ENCODE measurements around the gene VIPR2.
"Not testable (repeated sequence)": the region's sequence is repeated elsewhere in the genome, so short reads cannot be mapped to it uniquely, and the experiment has no call there.

Gene VIPR2

GRCh38 chr7:159163703-159164301 is 19.1 kb upstream of the VIPR2 start:
- H3K27ac Mint-ChIP-seq; H3K4me1 Mint-ChIP-seq; H3K9me3 Mint-ChIP-seq; H3K4me3 Mint-ChIP-seq; H3K36me3 Mint-ChIP-seq; DNase-seq (ENCODE audit: low spot score in 2 of 2); ATAC-seq: not testable (repeated sequence)

GRCh38 chr7:159162050-159162626 is 17.5 kb upstream of the VIPR2 start:
- H3K9me3 Mint-ChIP-seq; H3K4me3 Mint-ChIP-seq; ATAC-seq; H3K27ac Mint-ChIP-seq; DNase-seq (ENCODE audit: low spot score in 2 of 2); H3K36me3 Mint-ChIP-seq; H3K4me1 Mint-ChIP-seq: not testable (repeated sequence)

GRCh38 chr7:159160450-159160849 is 15.8 kb upstream of the VIPR2 start:
- Mint-ChIP-seq H3K9me3 (no peaks in the 10 kb centered on the region), H3K36me3 (no peaks in the 10 kb centered on the region), H3K4me3 (no peak overlapping the region), H3K4me1 (peaks cover 6% of the 10 kb centered on the region), H3K27ac (no peak overlapping the region)
- no peak for ATAC-seq
- no peak for DNase-seq (ENCODE audit: low spot score in 2 of 2)

- peaks cover 6% of the 10 kb centered on the region for H3K4me1 Mint-ChIP-seq
- no peaks in the 10 kb centered on the region for H3K36me3 Mint-ChIP-seq
- H3K9me3 Mint-ChIP-seq: no peaks in the 10 kb centered on the region
- ATAC-seq (no peak), DNase-seq (ENCODE audit: low spot score in 2 of 2) (no peak)
- H3K4me3 Mint-ChIP-seq: no peak overlapping the region
- no peak overlapping the region for H3K27ac Mint-ChIP-seq
Measured at GRCh38 chr7:159159731-159160130, 15.1 kb upstream of the VIPR2 start.

- DNase-seq (ENCODE audit: low spot score in 2 of 2): no peak
- no peak for ATAC-seq
- peak overlapping the region; percentile 45 for H3K27ac Mint-ChIP-seq
- H3K36me3 Mint-ChIP-seq: no peaks in the 10 kb centered on the region
- H3K9me3 Mint-ChIP-seq: no peaks in the 10 kb centered on the region
- H3K4me1 Mint-ChIP-seq: peaks cover 6% of the 10 kb centered on the region
- no peak overlapping the region for H3K4me3 Mint-ChIP-seq
Measured at GRCh38 chr7:159158888-159159405, 14.3 kb upstream of the VIPR2 start.

- Mint-ChIP-seq H3K27ac (peak overlapping the region; percentile 45), H3K4me1 (peaks cover 6% of the 10 kb centered on the region), H3K36me3 (no peaks in the 10 kb centered on the region), H3K4me3 (no peak overlapping the region), H3K9me3 (no peaks in the 10 kb centered on the region)
- ATAC-seq (no peak), DNase-seq (ENCODE audit: low spot score in 2 of 2) (no peak)
Measured at GRCh38 chr7:159158125-159158887, 13.6 kb upstream of the VIPR2 start.

- Mint-ChIP-seq H3K27ac (no peak overlapping the region), H3K36me3 (no peaks in the 10 kb centered on the region), H3K9me3 (no peaks in the 10 kb centered on the region), H3K4me1 (peaks cover 6% of the 10 kb centered on the region), H3K4me3 (no peak overlapping the region)
- no peak for DNase-seq (ENCODE audit: low spot score in 2 of 2)
- no peak for ATAC-seq
Measured at GRCh38 chr7:159157714-159158113, 13.0 kb upstream of the VIPR2 start.

- Mint-ChIP-seq H3K36me3 (no peaks in the 10 kb centered on the region), H3K9me3 (no peaks in the 10 kb centered on the region), H3K4me1 (peaks cover 6% of the 10 kb centered on the region), H3K4me3 (no peak overlapping the region), H3K27ac (no peak overlapping the region)
- ATAC-seq (no peak), DNase-seq (ENCODE audit: low spot score in 2 of 2) (no peak)
Measured at GRCh38 chr7:159156436-159157245, 12.0 kb upstream of the VIPR2 start.

- H3K9me3 Mint-ChIP-seq: no peaks in the 10 kb centered on the region
- H3K4me1 Mint-ChIP-seq: peaks cover 6% of the 10 kb centered on the region
- DNase-seq (ENCODE audit: low spot score in 2 of 2): no peak
- no peaks in the 10 kb centered on the region for H3K36me3 Mint-ChIP-seq
- H3K27ac Mint-ChIP-seq: no peak overlapping the region
- no peak overlapping the region for H3K4me3 Mint-ChIP-seq
- ATAC-seq: no peak
Measured at GRCh38 chr7:159155410-159155809, 10.7 kb upstream of the VIPR2 start.

- no peaks in the 10 kb centered on the region for H3K36me3 Mint-ChIP-seq
- H3K4me3 Mint-ChIP-seq: no peak overlapping the region
- H3K9me3 Mint-ChIP-seq: no peaks in the 10 kb centered on the region
- peaks cover 6% of the 10 kb centered on the region for H3K4me1 Mint-ChIP-seq
- ATAC-seq (peak; percentile 65), DNase-seq (ENCODE audit: low spot score in 2 of 2) (no peak)
- H3K27ac Mint-ChIP-seq: no peak overlapping the region
Measured at GRCh38 chr7:159154243-159154642, 9.6 kb upstream of the VIPR2 start.

GRCh38 chr7:159153511-159153910 is 8.8 kb upstream of the VIPR2 start:
- ATAC-seq (no peak), DNase-seq (ENCODE audit: low spot score in 2 of 2) (no peak)
- H3K36me3 Mint-ChIP-seq: no peaks in the 10 kb centered on the region
- H3K4me3 Mint-ChIP-seq: no peak overlapping the region
- no peaks in the 10 kb centered on the region for H3K9me3 Mint-ChIP-seq
- no peaks in the 10 kb centered on the region for H3K4me1 Mint-ChIP-seq
- H3K27ac Mint-ChIP-seq: no peak overlapping the region

GRCh38 chr7:159152816-159153215 is 8.1 kb upstream of the VIPR2 start:
- no peak for ATAC-seq
- H3K9me3 Mint-ChIP-seq: no peaks in the 10 kb centered on the region
- no peak overlapping the region for H3K27ac Mint-ChIP-seq
- H3K4me3 Mint-ChIP-seq: no peak overlapping the region
- H3K36me3 Mint-ChIP-seq: no peaks in the 10 kb centered on the region
- no peaks in the 10 kb centered on the region for H3K4me1 Mint-ChIP-seq
- no peak for DNase-seq (ENCODE audit: low spot score in 2 of 2)

- ATAC-seq (no peak), DNase-seq (ENCODE audit: low spot score in 2 of 2) (no peak)
- Mint-ChIP-seq H3K36me3 (no peaks in the 10 kb centered on the region), H3K4me3 (no peak overlapping the region), H3K4me1 (no peaks in the 10 kb centered on the region), H3K27ac (no peak overlapping the region), H3K9me3 (no peaks in the 10 kb centered on the region)
Measured at GRCh38 chr7:159151231-159151630, 6.6 kb upstream of the VIPR2 start.

GRCh38 chr7:159149488-159149887 is 4.8 kb upstream of the VIPR2 start:
- H3K4me3 Mint-ChIP-seq: no peak overlapping the region
- no peaks in the 10 kb centered on the region for H3K36me3 Mint-ChIP-seq
- DNase-seq (ENCODE audit: low spot score in 2 of 2): peak in 1 of 2 donors; percentile 17
- H3K4me1 Mint-ChIP-seq: no peaks in the 10 kb centered on the region
- no peak for ATAC-seq
- no peaks in the 10 kb centered on the region for H3K9me3 Mint-ChIP-seq
- no peak overlapping the region for H3K27ac Mint-ChIP-seq

Data from stimulated activated effector memory CD8-positive, alpha-beta T cell treated with anti-CD3 and anti-CD28 coated beads, Interleukin-12 subunit alpha, Interleukin-12 subunit beta, amount 100 ng/mL, for 72 hours (primary cell).